B cell (primary cell): ENCODE data around the gene RAD51B. TPM values are rescaled to one million over a fixed set of nuclear protein-coding genes. Genes with fewer than 3 reads are reported as not detected.

Source experiments
- ATAC-seq: fragments of 200-7000 bp; cut with Tn5 transposase; one replicate; pipeline ENCODE4 v1.10.0; 2021; ENCODE audit warnings: low read depth, mild to moderate bottlenecking, moderate number of reproducible peaks, moderate library complexity
- CTCF ChIA-PET: fragments of 350-600 bp; sonication (Branson Sonifier 250); formaldehyde crosslinking; loops from one replicate; lab custom pipeline; 2021; ENCODE audit warnings: antibody characterized with exemption, inconsistent platforms; lab: Charles Lee
- POLR2A ChIA-PET: fragments of 350-600 bp; sonication (Branson Sonifier 250); formaldehyde crosslinking; loops from one replicate; lab custom pipeline; 2021; ENCODE audit warnings: antibody characterized with exemption; lab: Charles Lee
- DNase-seq: peaks from one replicate; pipeline ENCODE4 v3.0.0; 2013
- H2AFZ ChIP-seq: 2 replicates; pipeline ENCODE4 v1.6.1; 2012; ENCODE audit warnings: mild to moderate bottlenecking, low read depth, low read length; ENCODE audit not compliant: insufficient read depth, poor library complexity, severe bottlenecking
- H3K27ac ChIP-seq, 2 donors: 1 replicate in 1 of 2; 2 replicates in 1 of 2; pipeline ENCODE4 v1.5.1; 2012 to 2013; ENCODE audit warnings: low read length in 2 of 2, mild to moderate bottlenecking in 2 of 2, moderate library complexity in 1 of 2
- H3K27me3 ChIP-seq, 4 experiments: fragments of 200-600 bp in 1 of 4; sonication (generic) in 1 of 4; replicated peaks in 1 of 4; 1 replicate in 2 of 4; 2 replicates in 2 of 4; pipeline versions ENCODE4 v1.6.1 to v1.7.0; 2013 to 2016; ENCODE audit warnings: low read length in 3 of 4, mild to moderate bottlenecking in 2 of 4, mixed read lengths in 1 of 4, moderate library complexity in 1 of 4; ENCODE audit not compliant: insufficient read depth in 4 of 4, control insufficient read depth in 3 of 4; ENCODE audit errors: control extremely low read depth in 1 of 4
- H3K36me3 ChIP-seq, 2 experiments: replicated peaks in 1 of 2; 1 replicate in 1 of 2; 2 replicates in 1 of 2; pipeline versions ENCODE4 v1.6.1 to v1.7.1; 2013; ENCODE audit warnings: low read length in 1 of 2; ENCODE audit not compliant: insufficient read depth in 2 of 2, control insufficient read depth in 1 of 2; ENCODE audit errors: control extremely low read depth in 1 of 2, extremely low read depth in 1 of 2
- H3K4me1 ChIP-seq, 2 donors: fragments of 200-600 bp in 1 of 2; sonication (generic) in 1 of 2; 1 replicate in 1 of 2; 2 replicates in 1 of 2; pipeline versions ENCODE4 v1.5.1 to v1.6.1; 2013 to 2017; ENCODE audit warnings: low read length in 2 of 2; ENCODE audit not compliant: control insufficient read depth in 2 of 2, insufficient read depth in 2 of 2
- H3K4me2 ChIP-seq: replicated peaks from 2 replicates; pipeline ENCODE3; 2012; ENCODE audit warnings: mild to moderate bottlenecking, low read depth, low read length; ENCODE audit not compliant: poor library complexity, severe bottlenecking
- H3K4me3 ChIP-seq, 5 experiments: fragments of 200-600 bp in 1 of 5; sonication (generic) in 1 of 5; 1 replicate in 3 of 5; 2 replicates in 2 of 5; pipeline versions ENCODE4 v1.5.1 to v1.7.0; 2011 to 2016; ENCODE audit warnings: low read length in 4 of 5, mild to moderate bottlenecking in 4 of 5, low read depth in 2 of 5, control low read depth in 1 of 5, moderate library complexity in 1 of 5; ENCODE audit not compliant: insufficient read depth in 1 of 5; ENCODE audit errors: control extremely low read depth in 1 of 5, extremely low read depth in 1 of 5
- H3K79me2 ChIP-seq: fragments of 200-600 bp; sonication (generic); one replicate; pipeline ENCODE4 v1.6.0; 2016; ENCODE audit warnings: low read length; ENCODE audit not compliant: control insufficient read depth, insufficient read depth
- H3K9ac ChIP-seq: fragments of 200-600 bp; sonication (generic); 2 replicates; pipeline ENCODE4 v1.6.1; 2017; ENCODE audit warnings: mild to moderate bottlenecking, low read length, moderate library complexity
- H3K9me3 ChIP-seq, 3 donors: one replicate each; pipeline versions ENCODE4 v1.6.1 to v1.7.1; 2013; ENCODE audit warnings: low read length in 2 of 3; ENCODE audit not compliant: control insufficient read depth in 2 of 3, insufficient read depth in 1 of 3; ENCODE audit errors: control extremely low read depth in 1 of 3
- H4K20me1 ChIP-seq: 2 replicates; pipeline ENCODE4 v1.6.0; 2012; ENCODE audit warnings: mild to moderate bottlenecking, low read length; ENCODE audit not compliant: insufficient read depth, control insufficient read depth, poor library complexity, severe bottlenecking
- H3K27ac Mint-ChIP-seq: one replicate; pipeline ENCODE4 v1.8.0; 2021; ENCODE audit warnings: mixed read lengths
- H3K27me3 Mint-ChIP-seq: one replicate; pipeline ENCODE4 v1.8.0; 2021; ENCODE audit warnings: mixed read lengths
- H3K4me1 Mint-ChIP-seq: one replicate; pipeline ENCODE4 v1.8.0; 2021; ENCODE audit warnings: mixed read lengths
- H3K4me3 Mint-ChIP-seq: one replicate; pipeline ENCODE4 v1.8.0; 2021; ENCODE audit warnings: mixed read lengths
- H3K9me3 Mint-ChIP-seq: one replicate; pipeline ENCODE4 v1.8.0; 2022; ENCODE audit warnings: mixed read lengths; ENCODE audit not compliant: insufficient read depth
- CTCF ChIP-seq: fragments of 200-600 bp; IDR thresholded peaks from one replicate; pipeline ENCODE4 v1.8.0; 2022; ENCODE audit warnings: antibody characterized with exemption, mild to moderate bottlenecking
- EZH2 ChIP-seq: IDR thresholded peaks from 2 replicates; pipeline ENCODE4 v1.6.1; 2012; ENCODE audit warnings: borderline replicate concordance, low read depth, mild to moderate bottlenecking, moderate library complexity, low read length; ENCODE audit not compliant: insufficient read depth, poor library complexity, severe bottlenecking
- WGBS: methylation state at CpG from one replicate; pipeline ENCODE4 v1.1.5; 2013; ENCODE audit warnings: missing lambda C conversion rate; ENCODE audit not compliant: insufficient coverage; 5-methylcytosine and 5-hydroxymethylcytosine counted together
- intact Hi-C: fragments of 100-400 bp; cut with micrococcal nuclease; formaldehyde crosslinking; loops from one replicate; pipeline ENCODE4 v1.10.0; 2022
- polyA plus RNA-seq: library from polyadenylated mRNA; depleted of rRNA; stranded (reverse); fragments of >200 nt; gene quantifications from 2 replicates; pipeline ENCODE4 v1.2.3, GENCODE V29; 2012
- total RNA-seq, 2 donors: library from RNA; stranded (reverse); fragments of 120-200 nt in 1 of 2; gene quantifications; 1 replicate in 1 of 2; 2 replicates in 1 of 2; pipeline versions ENCODE4 v1.2.3 to v1.2.4, GENCODE V29; 2013 to 2022

The RAD51B gene
- total and polyA plus RNA-seq, 2 donors (not counting 1 experiment from before 2014, with no cell fraction given) = 6.5 to 60.6 TPM

GRCh38 chr14:68683326-68683725, 863.7 kb downstream of the RAD51B start:
- no peaks in the 10 kb centered on the region for H3K9me3 Mint-ChIP-seq
- intact Hi-C loops = loop anchor here (2.0 to 10.0 kb wide), 2 partner anchors 19 to 179 kb away; no protein-coding TSS in a partner anchor
- peak overlapping the region; percentile 79 for H3K4me2 ChIP-seq
- H3K36me3 ChIP-seq = peaks cover 0 to 15% of the 10 kb centered on the region in 2 experiments
- H3K9ac ChIP-seq = peak overlapping the region; percentile 60
- H3K79me2 ChIP-seq = peaks cover 38% of the 10 kb centered on the region
- H3K27me3 Mint-ChIP-seq = no peaks in the 10 kb centered on the region
- no peaks in the 10 kb centered on the region for H3K27me3 ChIP-seq
- H4K20me1 ChIP-seq = no peaks in the 10 kb centered on the region
- POLR2A ChIA-PET = interaction anchor here (0.6 to 4.3 kb wide), 23 partner anchors 16 to 721 kb away, joined by 3 to 44 read pairs (median 6); partner anchors contain the start of gene ZFP36L1
- DNase-seq (no peak), ATAC-seq (no peak)
- 77% methylated on average over 6 of the region's 7 CpGs for WGBS
- H3K4me3 ChIP-seq = peak overlapping the region in 3 of 5 experiments; percentile 8 to 45 (median 28)
- H3K4me1 Mint-ChIP-seq = peaks cover 85% of the 10 kb centered on the region
- TF ChIP-seq EZH2 (no peak), CTCF (no peak)
- H2AFZ ChIP-seq = peak overlapping the region; percentile 37
- H3K27ac Mint-ChIP-seq = peak overlapping the region; percentile 99
- peaks cover 56 to 65% of the 10 kb centered on the region in 2 donors for H3K4me1 ChIP-seq
- peak overlapping the region; percentile 94 to 98 for H3K27ac ChIP-seq
- no peaks in the 10 kb centered on the region for H3K9me3 ChIP-seq
- CTCF ChIA-PET = interaction anchor here (0.6 to 5.1 kb wide), 14 partner anchors 13 to 436 kb away, joined by 3 to 97 read pairs (median 6); partner anchors contain the start of gene ZFP36L1
- peak overlapping the region; percentile 82 for H3K4me3 Mint-ChIP-seq
